RWPE2 (cell line): ENCODE results near the gene SLC6A6.

Experiments
- ATAC-seq: fragments of 200-7000 bp; cut with Tn5 transposase; 3 replicates; pipeline ENCODE4 v1.9.1; 2021; ENCODE audit warnings: low read depth
- DNase-seq: peaks from one replicate; pipeline ENCODE4 v3.0.0-alpha.2; 2020; ENCODE audit warnings: low spot score
- H3K27ac ChIP-seq: fragments of 450-650 bp; 2 replicates; pipeline ENCODE4 v1.5.1; 2017; ENCODE audit warnings: mild to moderate bottlenecking; ENCODE audit not compliant: poor library complexity, severe bottlenecking
- H3K27me3 ChIP-seq: fragments of 250-450 bp; sonication (Bioruptor Pico); 2 replicates; pipeline ENCODE4 v1.5.1; 2021; ENCODE audit warnings: mild to moderate bottlenecking, moderate library complexity; ENCODE audit not compliant: insufficient read depth, poor library complexity, severe bottlenecking
- H3K36me3 ChIP-seq: fragments of 250-450 bp; sonication (Bioruptor Pico); 2 replicates; pipeline ENCODE4 v1.5.1; 2020; ENCODE audit warnings: low read depth, mild to moderate bottlenecking, moderate library complexity
- H3K4me1 ChIP-seq: fragments of 250-450 bp; sonication (Bioruptor Pico); 2 replicates; pipeline ENCODE4 v1.5.1; 2021; ENCODE audit warnings: mild to moderate bottlenecking, moderate library complexity; ENCODE audit not compliant: insufficient read depth, poor library complexity, severe bottlenecking
- H3K4me3 ChIP-seq: fragments of 250-450 bp; sonication (Bioruptor Pico); 2 replicates; pipeline ENCODE4 v1.5.1; 2021; ENCODE audit warnings: mild to moderate bottlenecking, moderate library complexity; ENCODE audit not compliant: severe bottlenecking
- H3K9me3 ChIP-seq: fragments of 250-450 bp; sonication (Bioruptor Pico); 2 replicates; pipeline ENCODE4 v1.5.1; 2021; ENCODE audit warnings: mild to moderate bottlenecking, moderate library complexity; ENCODE audit not compliant: severe bottlenecking
- CTCF ChIP-seq: fragments of 450-650 bp; IDR thresholded peaks from one replicate; pipeline ENCODE4 v1.5.1; 2017; ENCODE audit warnings: mild to moderate bottlenecking, moderate library complexity; ENCODE audit not compliant: poor library complexity, severe bottlenecking

SLC6A6 gene

GRCh38 chr3:14508505-14508819 lies 106.1 kb downstream of the SLC6A6 start:
- no peaks in the 10 kb centered on the region for H3K4me1 ChIP-seq
- TF ChIP-seq CTCF: no peak

GRCh38 chr3:14508966-14509795 lies 106.8 kb downstream of the SLC6A6 start:
- H3K4me3 ChIP-seq: no peak overlapping the region
- H3K27me3 ChIP-seq: no peaks in the 10 kb centered on the region
- TF ChIP-seq CTCF: peak; percentile 78
- peak; percentile 62 for DNase-seq
- H3K36me3 ChIP-seq: no peaks in the 10 kb centered on the region
- H3K9me3 ChIP-seq: no peaks in the 10 kb centered on the region
- peak; percentile 52 for ATAC-seq
- no peak overlapping the region for H3K27ac ChIP-seq
- no peaks in the 10 kb centered on the region for H3K4me1 ChIP-seq

More at GRCh38 chr3:14508505-14508819, 106.1 kb downstream of the SLC6A6 start:
- DNase-seq (no peak), ATAC-seq (no peak)
- Histone ChIP-seq H3K4me3 (no peak overlapping the region), H3K9me3 (no peaks in the 10 kb centered on the region), H3K27me3 (no peaks in the 10 kb centered on the region), H3K36me3 (no peaks in the 10 kb centered on the region), H3K27ac (no peak overlapping the region)

- H3K4me3 ChIP-seq: no peak overlapping the region
- TF ChIP-seq CTCF: no peak
- DNase-seq (peak; percentile 44), ATAC-seq (no peak)
- H3K27me3 ChIP-seq: no peaks in the 10 kb centered on the region
- H3K27ac ChIP-seq: no peak overlapping the region
- no peaks in the 10 kb centered on the region for H3K9me3 ChIP-seq
- no peaks in the 10 kb centered on the region for H3K36me3 ChIP-seq
- no peaks in the 10 kb centered on the region for H3K4me1 ChIP-seq
Measured at GRCh38 chr3:14509796-14510100, 107.3 kb downstream of the SLC6A6 start.

- peak; percentile 37 for DNase-seq
- H3K4me1 ChIP-seq: no peaks in the 10 kb centered on the region
- no peak overlapping the region for H3K4me3 ChIP-seq
- no peak for ATAC-seq
- H3K27ac ChIP-seq: no peak overlapping the region
- H3K27me3 ChIP-seq: no peaks in the 10 kb centered on the region
- TF ChIP-seq CTCF: no peak
- H3K36me3 ChIP-seq: no peaks in the 10 kb centered on the region
- H3K9me3 ChIP-seq: no peaks in the 10 kb centered on the region
Measured at GRCh38 chr3:14510838-14511622, 108.6 kb downstream of the SLC6A6 start.
